GM19467 (cell line): ENCODE measurements around the gene CFAP61.

ENCODE experiments used
- ATAC-seq: cut with Tn5 transposase; IDR thresholded peaks from one replicate; pipeline ENCODE4 v1.9.1; 2021; ENCODE audit warnings: mild to moderate bottlenecking, moderate library complexity; ENCODE audit not compliant: unreplicated experiment

Gene CFAP61

DNA sequence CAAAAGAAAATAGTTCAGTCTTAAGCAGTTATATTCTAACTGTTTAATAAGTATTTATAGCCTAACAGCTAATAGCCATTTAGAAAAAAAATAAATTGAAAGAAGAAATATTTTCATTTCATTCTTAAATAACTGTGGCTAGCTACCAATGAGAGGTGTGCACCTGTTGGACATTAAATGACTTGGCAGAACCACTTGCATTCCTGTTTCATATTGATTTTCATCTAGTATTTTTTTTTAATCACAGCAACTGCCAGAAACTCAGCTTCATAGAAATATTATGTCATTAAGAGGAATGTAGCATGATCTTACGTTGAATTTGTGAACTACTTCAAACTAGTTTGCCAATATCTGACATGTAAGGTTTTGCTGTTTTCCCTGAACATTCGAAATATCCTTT, 25.0 kb upstream of the CFAP61 start:
- ATAC-seq = no peak

DNA sequence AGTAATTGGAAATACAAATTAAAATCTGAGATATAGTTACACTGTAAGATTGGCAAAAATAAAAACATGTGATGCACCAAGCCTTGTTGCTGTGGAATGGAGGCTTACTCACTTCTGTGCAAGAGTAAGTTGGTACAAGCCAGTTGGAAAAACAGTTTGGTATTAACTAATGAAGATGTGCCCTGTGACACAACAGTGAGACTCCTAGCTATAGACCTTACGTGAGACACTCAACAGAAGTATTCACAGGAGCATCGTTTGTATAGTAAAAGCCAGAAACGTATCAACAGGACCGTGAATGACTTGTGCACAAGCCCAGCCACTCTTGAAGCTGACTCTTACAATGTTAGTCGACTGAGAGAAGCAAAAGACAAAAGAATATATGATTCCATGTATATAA, 20.5 kb upstream of the CFAP61 start:
- ATAC-seq = no peak

DNA sequence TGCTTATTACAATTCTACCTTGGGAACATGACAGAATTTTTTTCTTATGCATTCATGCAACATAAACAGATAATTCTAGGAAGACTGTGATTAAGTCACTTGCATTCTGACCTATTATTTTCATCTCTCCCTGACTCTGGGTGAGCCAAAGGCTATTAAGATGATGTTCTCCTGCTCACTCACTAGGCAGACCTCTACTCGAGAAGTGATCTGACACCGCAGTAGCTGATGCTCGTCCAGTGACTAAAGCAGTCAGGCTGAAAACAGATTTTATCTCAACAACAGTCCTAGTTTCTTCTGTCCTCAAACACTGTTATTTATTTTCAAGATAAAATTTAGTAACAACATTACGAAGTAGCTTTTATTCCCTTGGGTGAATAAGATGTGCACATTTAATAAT, 17.8 kb upstream of the CFAP61 start:
- no peak for ATAC-seq

DNA sequence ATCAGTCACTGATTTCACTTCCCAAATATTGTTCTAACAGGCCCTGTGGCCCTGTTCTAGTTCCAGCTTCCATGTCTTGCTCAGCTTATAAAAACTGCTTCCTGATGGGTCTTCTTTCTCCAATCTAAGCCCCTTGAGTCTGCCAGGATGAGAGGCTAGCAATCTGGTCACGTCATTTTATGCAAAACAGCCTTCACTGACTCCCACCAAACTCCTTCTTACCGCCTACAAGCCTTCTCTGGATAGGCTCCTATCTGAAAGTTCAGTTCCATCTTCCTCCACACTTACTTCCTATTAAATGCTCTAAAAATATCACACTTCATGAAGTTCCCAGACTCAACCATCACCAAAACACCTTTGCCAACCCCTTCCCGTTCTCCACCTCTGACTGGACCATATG, 15.6 kb upstream of the CFAP61 start:
- no peak for ATAC-seq

DNA sequence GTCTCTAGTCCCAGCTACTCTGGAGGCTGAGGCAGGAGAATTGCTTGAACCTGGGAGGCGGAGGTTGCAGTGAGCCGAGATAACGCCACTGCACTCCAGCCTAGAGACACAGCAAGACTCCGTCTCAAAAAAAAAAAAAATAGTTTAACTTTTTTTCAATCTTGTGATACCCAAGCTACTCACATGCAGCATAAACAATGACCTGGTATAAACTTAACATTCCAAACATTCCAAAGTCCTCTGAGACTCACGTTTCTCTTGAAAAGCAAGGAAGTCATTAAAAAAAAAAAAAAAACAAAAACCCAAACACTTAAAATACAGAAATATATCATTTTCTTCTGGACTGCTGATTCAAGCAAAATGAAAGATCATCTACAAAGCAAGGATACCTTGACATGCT, 14.4 kb upstream of the CFAP61 start:
- no peak for ATAC-seq

DNA sequence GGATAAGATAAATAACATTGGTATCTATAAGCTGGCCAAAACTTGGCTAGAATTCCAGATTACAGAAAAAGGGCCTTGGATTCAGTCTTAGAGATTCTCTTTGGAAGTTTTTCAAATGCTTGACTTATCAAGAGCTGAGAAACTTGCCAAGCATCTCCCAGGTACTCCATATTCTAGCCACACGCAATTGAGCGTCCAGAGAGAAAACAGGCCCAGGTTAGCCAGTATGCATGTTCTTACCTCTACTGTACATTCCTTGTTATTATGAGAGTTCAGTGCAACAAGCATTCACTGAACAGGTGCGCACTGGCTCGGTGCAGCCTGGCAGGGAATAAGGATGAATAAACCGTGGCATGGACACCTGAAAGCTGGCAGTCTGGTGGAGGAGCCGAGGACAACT, 13.7 kb upstream of the CFAP61 start:
- ATAC-seq = no peak

DNA sequence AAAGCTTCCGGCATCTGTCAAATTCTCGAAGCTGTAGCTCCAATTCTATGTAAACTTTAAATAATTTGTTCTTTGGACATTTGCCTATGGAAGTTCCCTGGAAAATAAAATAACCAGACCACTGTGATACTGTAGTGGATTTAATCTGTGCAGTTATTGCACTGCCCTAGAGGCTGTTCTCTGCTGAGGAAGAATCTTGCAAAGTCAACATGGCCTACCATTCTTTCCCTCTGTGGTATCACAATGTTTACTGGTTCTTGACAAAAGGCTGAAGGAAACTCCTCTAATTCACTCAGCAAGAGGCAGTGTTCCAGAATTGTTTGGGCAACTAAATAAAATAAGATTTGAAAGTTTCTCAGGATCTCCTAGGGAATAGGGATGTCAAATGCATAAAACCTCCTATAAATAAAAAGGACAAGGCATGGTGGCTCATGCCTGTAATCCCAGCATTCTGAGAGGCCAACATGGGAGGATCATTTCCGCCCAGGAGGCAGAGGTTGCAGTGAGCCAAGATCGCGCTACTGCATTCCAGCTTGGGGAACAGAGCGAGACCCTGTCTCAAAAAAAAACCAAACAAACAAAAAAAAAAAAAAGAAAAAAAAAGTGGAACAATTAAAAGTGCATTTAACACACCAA, 12.5 kb upstream of the CFAP61 start:
- no peak for ATAC-seq

DNA sequence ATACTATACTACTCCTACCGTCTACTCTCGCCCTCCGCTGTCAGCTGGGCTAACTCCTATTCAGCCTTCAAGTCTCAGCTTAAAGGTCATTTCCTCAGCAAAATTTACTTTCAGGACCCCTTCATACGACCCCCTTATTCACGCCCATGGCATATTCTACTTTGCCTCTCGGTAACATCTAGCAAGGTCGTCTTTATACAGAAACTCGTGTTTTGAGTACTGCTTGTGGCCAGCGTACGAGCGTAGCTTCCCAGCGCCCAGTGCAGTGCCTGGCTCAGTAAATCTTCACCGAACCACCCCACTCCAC, 612 bp upstream of the CFAP61 start:
- ATAC-seq = peak; percentile 8

DNA sequence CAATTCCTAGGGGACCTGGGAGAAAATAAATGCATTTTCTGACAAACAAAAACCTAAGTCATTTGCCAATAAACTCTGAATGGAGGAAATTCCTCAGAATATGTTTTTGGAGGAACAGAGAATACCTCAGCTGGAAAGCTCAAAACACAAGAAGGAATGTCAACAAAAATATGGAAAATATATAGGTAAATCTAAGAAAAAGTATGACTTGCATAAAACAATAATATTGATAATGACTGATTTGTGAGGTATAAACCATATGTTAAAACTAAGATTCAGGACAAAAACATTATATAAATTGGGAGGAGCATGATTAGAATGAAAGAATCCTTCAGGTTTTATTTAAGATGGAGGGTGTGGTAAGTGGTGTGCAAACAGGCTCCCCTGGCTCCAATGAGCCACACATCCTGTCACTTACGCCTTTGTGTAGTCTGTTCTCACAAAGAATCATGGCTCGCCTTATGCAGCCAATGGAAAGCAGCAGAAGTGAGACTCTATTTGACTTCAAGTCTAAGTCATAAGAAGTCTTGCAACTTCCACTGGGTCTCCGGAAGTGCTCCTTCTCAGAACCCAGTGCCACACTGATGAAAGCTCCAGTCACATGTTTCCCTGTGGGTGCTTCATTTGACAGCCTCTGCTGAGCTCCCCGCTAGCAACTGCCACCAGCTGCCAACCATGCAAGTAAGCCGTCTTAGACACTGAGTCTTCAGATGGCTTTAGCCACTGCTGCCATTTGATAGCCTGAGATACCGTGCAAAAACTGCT, 8.1 kb downstream of the CFAP61 start:
- no peak for ATAC-seq

DNA sequence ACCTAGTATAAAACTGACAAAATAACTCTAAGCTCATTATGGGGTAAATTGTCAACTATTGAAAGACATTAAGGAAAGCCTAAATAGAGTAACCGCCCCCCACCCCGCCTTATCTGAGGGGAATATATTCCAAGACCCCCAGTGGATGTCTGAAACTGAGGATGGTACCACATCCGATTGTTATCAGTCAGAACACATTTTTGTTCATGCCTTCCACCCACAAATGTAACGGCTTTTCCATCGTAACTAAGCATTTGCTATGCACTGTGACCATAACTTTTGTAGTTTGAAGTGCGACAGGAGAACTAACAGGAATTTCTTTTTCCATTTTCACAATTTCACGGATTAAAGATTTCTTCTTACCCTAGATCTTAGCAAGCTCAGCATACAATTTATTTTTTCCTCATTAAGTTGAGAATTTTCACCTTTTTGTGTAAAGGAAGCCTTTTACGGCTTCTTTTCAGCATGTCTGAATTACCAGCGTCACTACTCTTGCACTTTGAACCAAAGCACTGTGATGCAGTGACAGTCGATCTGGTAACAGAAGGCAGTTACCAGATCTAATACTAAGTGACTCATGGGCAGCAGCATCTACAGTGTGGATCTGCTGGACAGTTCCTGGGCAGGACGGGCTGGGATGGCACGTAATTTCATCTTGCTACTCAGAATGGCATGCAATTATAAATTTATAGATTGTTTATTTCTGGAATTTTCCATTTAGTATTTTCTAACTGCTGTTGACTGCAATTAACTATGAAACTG, 11.8 kb downstream of the CFAP61 start:
- no peak for ATAC-seq

DNA sequence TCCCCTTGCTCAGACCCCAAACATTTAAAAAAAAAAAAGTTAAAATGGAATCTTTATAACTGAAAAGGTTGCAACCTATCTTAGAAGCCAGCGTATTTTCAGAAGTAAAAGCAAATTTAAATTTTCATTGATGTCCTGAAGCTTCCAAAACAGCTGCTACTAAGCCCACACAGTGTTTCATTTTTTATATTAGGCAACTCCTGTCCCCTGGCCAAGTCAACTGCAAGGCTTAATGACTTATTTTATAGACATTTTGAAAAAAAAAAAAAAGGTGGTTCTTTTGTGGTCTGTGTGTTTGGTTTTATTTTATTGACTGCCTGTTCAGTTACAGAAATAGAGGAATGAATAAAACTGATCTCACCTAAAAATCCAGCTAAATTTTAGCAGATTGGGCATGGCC, 13.0 kb downstream of the CFAP61 start:
- no peak for ATAC-seq

DNA sequence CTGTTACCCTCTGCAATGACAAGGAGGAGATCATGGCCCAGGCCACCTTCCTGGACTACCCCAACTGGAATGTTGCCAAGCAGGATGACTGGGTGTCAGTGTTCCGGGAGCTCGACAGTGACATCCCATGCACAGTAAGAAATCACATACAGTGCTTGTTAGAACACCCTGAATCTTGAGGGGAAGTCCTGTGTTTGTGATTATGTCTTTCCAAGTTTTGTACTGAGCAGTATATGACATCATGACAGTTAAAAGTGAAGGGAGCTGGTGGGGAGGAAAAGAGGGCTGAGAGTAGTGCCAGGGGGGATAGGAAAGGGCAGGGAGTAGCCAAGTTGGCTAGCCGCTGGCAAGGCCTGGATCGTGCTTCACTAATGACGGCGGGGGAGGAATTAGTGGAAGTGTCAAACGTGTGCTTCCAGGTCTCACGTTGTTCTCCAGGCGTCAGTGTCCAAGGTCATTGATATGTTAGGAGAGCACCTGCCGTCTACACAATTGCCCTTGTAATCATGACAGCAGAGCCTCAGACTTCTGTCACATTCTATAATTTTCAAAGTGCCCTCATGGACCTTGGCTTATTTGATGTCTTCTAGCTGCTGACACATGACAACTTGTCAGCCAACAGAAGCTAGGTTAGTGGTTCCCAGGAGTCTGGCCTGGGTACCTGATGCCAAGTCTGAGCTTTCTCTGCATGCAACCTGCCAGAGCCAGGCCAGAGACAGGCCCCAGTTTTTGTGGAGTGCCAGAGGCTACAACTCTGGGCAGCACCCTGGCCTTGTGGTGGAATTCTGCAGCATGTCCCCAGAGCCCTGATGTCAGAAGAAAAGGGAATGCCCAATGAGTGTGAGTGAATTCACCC, 18.8 kb downstream of the CFAP61 start:
- no peak for ATAC-seq

DNA sequence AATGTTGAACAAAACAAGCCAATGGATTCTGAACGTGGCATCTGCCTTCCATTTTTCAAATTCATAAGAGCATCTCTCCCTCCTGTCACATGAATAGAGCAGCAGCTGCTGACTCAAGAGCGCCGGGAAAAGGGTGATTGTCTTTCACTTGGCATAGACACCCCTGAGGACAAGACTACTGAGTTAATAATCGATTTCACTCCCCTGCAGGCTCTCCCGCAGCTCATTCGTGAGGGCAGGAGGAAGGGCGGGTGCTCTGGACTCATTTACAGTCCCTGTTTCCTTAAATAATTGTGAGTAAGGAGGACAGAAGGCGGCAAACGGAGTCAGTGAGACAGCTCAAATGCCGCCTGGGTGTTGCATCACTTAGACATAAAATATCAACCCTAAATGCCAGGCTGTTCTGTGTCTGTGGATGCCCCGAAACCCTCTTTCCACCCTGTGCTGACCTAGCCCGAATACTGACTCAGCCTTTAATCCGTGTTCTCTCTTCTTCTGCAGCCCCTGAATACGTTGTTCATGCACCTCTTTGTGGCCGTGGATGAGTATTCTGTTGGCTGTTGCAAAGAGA, 21.6 kb downstream of the CFAP61 start:
- ATAC-seq = no peak

DNA sequence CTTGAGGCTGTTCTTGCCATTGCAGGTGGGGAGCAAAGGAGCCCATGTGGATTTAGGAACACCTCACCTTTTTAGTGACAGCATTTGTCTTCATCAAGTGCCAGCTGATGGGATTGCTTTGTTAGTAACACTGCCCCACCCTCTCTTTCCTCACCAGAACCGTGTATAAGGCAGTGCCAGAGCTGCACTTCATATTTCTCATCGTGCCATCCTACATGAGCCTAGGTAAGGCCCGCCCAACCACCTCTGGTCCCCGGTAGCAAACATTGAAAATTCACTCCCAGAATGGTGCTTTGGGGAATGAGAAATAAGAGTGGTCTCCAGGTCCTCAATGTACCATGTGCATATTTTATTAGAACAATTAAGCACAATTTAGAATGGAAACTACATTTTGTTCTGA, 22.7 kb downstream of the CFAP61 start:
- no peak for ATAC-seq

DNA sequence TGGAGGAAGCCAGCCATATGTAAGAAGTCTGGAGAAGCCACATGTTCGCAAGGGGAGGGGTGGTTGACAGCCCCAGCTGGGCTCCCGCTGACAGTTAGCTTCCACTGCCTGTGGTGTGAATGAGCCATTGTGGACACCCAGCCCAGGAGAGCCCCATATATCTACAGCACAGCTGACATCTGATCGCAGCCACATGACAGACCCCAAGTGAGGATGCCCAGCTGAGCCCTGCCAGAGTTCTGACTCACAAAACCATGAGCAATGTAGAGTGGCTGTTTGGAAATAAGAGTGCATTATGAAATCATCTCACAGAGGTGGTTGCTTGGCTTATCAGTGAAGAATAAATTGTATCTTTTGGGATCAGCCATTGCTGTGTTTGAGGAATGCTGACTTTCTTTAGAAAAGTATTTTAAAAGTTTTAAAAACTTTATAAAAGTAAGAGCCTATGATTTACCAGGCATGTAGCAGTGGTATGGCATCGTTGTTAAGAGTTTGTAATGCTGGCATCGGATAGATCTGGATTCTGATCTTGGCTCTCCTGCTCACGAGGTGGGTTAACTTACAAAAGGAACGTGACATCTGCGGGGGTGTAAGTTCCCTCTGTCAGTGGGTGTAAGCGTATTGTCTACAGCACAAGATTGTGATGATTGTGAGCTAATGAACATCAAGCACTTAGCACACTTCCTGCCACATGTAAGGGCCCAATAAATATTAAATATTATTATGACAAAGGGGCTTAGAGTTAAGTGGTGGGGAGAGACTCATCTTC, 24.1 kb downstream of the CFAP61 start:
- ATAC-seq = no peak

DNA sequence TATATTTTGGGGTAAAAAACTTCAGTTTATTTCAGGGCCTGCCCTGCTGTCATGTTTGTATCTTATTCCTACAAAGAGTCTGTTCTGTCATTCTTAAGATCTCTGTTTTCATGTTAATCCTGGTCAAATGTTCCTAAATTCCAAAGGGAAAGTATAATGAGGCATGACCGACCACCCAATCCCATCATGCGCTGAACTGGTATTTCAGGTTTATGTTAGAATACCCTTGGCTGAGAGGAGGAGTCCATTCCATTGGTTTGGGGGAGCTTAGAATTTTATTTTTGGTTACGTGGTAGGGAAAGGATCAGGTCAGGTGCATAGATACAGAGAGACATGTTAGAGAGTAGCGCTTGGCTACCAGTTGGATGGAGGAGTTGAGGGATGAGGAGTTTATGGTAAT, 25.7 kb downstream of the CFAP61 start:
- ATAC-seq = no peak

DNA sequence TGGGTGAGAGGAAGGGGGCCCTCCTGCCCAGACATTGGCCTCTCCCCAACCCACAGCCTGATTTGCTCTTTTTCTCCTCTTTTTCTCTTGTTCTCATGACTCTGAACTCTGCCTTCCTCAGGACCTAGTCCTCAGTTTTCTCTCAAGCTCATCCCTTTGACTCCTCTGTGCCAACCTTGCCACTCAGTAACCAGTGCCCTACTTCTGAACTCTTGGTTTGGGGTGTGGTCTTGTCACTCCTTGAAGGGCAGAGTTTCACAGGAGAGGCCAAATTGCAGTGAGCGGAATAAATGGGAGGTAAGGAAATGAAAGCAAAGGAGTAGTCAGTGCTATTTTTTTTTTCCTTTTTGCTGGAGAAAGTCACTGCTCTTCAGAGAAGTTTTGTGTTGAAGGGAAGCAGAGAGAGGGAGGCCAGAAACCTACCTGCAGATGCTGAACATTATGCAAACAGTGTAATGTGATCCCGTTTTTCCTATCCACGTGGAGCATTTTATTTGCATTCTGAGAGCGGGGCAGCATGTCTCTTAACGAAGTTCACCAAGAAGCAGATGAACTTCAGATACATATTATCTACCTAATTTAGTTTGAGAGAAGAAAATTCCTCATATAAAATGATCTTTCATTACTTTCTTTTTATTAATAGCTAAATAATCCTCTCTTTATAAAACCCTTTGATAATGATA, 26.9 kb downstream of the CFAP61 start:
- no peak for ATAC-seq

DNA sequence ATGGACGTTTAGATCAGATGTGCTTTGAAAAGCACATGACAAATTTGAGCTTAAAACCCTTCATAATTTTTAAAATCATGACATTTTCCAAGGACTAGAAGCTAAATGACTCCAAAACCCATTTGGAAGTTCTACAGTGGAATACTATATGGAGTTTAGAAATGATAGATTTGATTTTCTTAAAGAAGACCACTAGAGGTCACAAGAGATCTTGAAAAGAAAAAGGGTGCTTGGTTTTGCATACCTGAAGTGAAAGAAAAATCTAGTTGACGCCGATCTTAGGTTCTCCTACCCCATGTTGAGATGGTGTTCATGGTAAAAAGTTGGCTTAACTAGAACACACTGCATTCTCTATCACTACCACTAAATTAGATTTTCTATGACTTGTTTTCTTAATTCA, 31.5 kb downstream of the CFAP61 start:
- peak; percentile 77 for ATAC-seq

DNA sequence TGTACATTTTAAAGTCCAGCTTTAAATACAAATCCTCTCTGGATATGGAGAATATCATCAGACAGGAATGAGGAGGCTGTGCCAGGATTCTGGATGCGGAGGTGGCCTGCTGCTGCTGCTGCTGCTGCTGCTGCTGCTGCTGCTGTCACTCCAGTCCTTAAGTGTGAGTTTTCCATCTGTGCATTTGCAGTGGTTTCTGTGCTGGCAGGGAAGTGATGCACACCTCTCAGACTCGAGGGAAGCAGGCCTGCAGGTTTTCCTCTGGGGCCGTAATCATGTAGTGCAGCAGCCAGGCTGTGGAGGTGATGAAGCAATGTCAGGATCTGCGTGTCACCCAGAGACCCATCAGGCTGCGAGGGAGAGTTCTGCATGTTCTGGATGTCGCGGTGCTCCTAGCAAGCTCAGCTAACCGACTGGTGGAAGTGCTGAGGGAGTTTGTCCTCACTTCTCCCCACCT, 32.0 kb downstream of the CFAP61 start:
- no peak for ATAC-seq

DNA sequence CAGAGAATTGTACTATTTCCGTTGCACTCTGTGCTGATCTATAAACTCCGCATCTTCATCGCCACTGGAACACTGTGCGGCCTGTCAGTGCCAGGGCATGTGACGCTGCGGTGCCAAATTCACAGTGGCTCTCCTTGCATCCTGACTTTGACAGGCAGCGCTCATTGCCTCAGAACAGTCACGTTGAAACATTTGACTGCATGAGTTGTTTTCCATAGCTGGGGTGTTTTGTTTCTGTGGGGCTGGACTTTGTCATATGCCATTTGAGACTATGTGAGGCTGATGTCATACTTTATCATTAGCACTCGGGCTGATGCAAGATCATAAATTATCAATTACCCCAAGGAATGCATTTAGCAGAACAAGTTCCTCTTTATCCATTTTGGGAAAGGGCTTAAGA, 32.7 kb downstream of the CFAP61 start:
- no peak for ATAC-seq
